Glomerular visceral epithelial cell (primary cell): ENCODE data around the gene CRIP2.

Experiments
- DNase-seq: peaks from one replicate; pipeline ENCODE4 v3.0.0-alpha.2; 2016; ENCODE audit errors: extremely low spot score

CRIP2 gene, protein sequence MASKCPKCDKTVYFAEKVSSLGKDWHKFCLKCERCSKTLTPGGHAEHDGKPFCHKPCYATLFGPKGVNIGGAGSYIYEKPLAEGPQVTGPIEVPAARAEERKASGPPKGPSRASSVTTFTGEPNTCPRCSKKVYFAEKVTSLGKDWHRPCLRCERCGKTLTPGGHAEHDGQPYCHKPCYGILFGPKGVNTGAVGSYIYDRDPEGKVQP

DNA sequence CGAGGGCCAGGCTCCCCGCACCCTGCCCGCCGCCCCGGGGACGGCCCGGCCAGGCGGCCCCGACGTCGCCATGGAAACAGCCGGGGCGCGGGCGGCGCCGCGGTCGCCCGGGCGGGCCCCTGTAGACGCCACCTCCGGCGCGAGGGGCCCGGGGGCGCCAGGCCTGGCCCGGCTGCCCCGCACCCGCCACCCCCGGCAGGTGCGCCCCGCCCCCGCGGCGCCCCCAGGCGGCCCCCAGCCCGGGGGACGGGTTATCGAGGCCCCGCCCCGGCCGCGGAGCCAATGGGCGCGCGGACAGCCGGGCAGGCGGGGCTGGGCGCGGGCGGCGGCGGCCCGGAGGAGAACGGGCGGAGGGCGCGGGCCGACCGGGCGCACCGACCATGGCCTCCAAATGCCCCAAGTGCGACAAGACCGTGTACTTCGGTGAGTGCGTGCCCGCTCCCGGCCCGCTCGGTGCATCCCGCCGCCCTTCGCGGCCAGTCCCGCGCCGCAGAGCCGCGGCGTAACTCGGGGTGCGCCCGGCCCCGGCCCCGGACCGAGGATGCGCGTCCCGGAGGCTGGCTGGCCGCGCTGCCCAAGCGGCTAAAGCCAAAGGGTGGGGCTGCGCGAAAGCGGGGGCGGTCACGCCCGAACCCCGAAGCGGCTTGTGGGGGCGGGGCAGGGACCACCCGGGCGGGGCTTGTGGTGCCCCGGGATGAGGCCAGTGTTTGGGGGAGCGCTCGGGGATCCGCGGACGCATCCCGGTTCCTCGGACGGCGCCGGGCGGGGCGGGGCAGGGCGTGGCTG lies at the start of gene CRIP2:
Gene CRIP2 (plus strand): TSS at position 339 of the 786 bp plus-strand sequence. CDS start 42 bp downstream, at position 381.
- DNase-seq, result peak; percentile 65

DNA sequence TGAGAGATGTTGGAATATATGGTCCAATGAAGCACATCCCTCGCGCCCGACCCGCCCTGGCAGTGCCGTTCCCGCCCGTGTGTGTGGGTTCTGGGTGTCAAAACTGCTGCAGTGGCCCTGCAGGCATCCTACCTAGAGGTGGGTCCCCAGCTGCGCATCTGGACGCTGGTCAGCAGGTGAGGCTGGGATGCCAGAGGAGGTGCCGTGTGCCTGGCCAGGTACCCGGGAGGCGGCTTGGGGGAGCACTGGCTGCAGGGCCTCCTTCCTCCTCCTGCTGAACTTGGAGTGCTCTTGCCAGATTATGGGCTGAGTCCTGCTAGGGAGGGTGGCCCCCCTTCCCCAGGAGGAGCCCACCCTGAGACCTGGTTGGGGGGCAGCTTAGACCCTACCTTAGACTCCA lies 49.8 kb upstream of the CRIP2 start:
- no peak for DNase-seq

DNA sequence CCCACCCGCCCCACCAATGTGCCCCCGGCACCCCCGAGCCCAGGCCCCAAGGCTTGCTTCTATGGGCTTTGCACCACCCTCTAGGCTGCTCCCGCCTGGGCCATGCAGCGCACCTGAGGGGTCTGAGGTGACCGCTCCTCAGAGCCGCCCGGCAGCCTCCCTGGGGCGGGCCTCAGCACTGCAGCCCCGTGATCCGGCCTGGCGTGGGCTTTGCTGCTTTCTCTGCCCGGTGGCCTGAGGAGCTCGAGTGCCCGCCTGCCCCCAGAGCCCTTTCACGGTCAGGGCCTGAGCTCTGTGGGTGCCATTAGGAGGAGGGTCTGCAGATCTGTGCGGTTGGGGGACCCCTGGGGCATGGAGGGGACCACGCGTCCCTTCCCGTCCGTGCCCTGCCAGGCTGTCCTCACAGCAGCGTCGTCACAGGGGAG lies 48.8 kb upstream of the CRIP2 start:
- DNase-seq, result no peak

DNA sequence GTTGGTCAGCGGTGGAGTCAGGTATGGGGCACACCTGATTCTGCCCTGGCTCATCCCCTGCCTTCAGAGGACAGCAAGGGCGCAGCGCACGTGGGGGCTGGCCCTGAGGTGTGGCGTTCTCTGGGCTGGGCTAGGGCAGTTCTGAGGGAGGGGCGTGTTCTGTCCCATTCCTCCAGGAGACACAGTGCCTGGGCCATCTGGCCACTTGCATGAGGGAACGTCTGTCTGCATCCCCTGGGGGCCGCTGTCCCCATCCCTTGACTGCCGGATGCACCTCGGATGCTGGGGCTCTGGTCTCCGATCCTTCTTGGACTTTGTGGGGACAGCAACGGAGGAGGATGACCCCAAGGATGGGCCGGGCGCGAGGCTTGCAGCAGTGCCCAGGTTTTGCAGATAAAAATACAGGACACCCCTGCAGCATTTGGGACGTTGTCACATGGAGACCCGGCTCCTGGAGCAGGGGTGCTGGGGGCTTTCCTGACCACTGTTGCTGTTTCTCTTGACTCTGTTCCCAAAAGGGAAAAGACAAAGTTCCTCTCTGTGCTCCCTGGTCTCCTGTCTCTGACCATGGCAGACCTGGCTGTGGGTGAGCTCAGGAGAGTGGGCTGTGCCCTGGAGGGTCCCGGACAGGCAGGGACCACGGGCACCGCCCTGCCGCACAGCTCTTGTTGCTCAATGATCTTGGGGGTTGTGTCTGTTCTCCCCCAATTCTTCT lies 48.0 kb upstream of the CRIP2 start:
- DNase-seq, result no peak

DNA sequence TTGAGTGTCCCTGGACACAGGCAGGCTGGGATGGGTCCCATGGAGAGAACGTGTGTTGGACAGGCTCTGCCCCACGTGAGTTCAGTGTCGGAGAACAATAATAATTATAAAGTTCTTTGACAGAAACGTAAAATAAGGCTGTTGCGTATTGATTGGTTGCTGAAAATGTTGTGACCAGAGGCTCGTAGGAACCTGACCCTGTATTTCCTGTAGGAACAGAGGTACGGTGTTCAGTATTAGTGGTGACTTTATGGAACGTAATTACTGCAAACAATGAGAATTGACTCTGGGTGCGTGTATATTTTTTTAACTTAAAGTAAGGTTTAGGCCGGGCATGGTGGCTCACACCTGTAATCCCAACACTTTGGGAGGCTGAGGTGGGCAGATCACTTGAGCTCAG lies 47.2 kb upstream of the CRIP2 start:
- DNase-seq, result no peak

DNA sequence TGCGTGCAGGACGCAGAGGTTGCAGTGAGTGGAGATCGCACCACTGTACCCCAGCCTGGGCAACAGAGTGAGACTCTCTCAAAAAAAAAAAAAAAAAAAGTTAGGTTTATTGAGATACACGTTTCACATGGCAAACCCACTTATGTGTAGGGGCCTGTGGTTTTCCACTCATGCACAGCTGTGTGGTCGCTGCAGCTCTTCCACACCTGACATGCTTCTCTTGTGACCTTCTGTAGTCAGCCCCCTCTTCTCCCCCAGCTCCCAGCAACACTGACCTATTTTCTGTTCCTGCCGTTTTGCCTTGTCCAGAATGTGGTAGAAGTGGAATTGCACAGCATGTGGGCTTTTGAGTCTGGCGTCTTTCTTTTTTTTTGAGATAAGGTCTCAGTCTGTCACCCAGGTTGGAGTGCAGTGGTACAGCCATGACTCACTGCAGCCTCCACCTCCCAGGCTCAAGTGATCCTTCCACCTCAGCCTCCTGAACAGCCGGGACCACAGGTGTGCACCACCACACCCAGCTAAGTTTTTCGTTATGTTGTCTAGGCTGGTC lies 46.6 kb upstream of the CRIP2 start:
- no peak for DNase-seq

DNA sequence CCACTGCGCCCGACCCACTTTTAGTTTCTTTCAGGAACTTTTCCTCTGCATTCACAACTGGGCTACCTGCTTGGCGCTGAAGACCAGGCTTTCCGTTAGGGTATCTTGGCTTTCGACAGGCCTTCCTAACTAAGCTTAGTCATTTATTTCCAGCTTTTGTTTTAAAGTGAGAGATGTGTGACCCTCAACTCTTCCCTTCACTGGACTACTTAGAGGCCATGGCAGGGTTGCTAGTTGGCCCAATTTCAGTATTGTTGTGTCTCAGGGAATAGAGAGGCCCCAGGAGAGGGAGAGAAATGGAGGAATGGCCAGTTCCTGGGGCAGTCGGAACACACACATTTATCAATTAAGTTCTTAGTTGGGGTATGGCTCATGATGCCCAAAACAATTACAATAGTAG lies 44.6 kb upstream of the CRIP2 start:
- DNase-seq, result no peak

DNA sequence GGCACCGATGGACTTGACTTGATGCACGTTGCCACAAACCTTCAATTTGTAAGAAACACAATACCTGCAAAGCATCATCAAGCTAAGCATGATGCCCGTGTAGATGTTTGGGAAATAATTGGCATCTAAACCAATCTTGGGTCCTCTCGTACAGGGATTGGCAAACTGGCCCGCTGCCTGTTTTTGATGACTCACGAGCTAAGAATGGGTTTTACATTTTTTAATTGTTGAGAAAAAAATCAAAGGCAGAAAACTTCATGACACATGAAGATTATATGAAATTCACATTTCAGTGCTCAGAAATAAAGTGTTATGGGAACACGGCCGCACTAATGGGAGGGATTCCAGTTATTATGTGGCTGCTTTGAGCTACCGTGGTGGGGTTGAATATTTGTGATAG lies 44.1 kb upstream of the CRIP2 start:
- peak; percentile 75 for DNase-seq

DNA sequence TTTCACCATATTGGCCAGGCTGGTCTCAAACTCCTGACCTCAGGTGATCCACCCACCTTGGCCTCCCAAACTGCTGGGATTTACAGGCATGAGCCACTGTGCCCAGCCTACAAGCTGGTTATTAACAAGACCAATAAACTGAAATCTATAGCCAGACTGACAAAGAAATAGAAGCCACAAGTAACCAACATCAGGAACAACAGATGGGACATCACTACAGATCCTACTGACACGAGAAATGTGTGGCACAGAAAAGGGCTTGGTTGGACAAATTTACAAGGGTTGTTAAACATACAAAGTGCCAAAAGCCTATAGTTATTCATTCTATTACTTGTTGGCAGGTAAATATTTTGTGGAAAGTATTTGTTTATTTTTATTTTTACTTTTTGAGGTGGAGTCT lies 43.4 kb upstream of the CRIP2 start:
- no peak for DNase-seq

DNA sequence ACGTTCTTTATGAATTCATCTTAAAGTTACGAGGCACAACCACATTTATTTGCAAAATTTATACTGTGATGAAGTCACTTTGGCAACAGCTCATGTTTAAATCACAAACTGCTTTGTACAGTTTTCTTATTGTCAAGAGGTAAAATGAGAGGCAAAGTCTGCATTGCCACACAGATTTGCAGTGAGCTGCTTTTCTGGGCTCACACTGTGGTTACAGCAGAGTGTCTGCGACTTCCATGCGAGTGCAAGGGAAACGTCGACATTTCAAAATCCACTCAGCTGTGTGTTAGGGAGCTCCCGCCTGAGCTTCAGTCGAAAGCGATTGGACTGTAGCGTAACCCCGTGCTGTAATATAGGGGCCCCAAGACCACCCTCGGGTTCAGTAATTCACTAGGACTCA lies 42.0 kb upstream of the CRIP2 start:
- no peak for DNase-seq

DNA sequence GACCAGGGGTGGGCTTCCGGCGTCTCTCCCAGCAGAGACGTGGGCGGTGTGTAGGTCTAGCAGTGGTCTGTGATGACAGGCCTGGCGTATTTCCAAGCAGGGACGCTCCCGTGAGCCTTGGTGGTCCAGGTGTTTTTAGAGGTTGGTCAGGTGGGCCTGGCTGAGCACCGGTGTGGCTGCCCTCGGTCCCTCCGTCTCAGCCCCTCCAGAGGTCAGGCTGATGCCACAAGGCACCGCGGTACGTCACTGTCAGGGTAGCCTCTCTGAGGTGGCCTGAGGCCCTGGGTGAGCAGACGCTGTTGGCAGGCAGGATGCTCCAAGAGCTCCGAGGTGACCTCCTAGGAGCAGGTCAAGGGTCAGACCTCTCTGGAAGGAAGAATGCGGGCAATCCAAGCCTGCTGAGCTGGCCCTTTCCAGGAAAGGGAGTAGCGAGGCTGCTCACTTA lies 41.4 kb upstream of the CRIP2 start:
- DNase-seq, result no peak

DNA sequence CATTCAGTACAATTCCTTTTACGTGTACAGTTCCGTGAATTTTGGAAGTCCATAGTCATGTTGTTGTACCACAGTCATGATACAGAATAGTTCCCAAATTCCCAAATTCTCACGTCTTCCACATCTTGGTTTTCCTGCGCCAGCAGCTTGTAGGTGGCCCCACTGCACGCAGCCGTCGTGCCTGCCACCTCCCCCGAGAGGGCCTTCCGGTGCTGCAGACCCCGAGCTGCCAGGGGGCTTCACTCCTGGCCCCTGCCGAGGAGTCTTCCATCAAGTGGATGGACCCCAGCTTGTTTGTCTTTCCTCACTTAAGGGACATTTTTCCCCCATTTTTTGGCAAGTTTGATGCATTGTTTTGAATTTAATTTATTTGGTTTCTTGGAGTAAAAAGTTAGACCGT lies 38.2 kb upstream of the CRIP2 start:
- no peak for DNase-seq

DNA sequence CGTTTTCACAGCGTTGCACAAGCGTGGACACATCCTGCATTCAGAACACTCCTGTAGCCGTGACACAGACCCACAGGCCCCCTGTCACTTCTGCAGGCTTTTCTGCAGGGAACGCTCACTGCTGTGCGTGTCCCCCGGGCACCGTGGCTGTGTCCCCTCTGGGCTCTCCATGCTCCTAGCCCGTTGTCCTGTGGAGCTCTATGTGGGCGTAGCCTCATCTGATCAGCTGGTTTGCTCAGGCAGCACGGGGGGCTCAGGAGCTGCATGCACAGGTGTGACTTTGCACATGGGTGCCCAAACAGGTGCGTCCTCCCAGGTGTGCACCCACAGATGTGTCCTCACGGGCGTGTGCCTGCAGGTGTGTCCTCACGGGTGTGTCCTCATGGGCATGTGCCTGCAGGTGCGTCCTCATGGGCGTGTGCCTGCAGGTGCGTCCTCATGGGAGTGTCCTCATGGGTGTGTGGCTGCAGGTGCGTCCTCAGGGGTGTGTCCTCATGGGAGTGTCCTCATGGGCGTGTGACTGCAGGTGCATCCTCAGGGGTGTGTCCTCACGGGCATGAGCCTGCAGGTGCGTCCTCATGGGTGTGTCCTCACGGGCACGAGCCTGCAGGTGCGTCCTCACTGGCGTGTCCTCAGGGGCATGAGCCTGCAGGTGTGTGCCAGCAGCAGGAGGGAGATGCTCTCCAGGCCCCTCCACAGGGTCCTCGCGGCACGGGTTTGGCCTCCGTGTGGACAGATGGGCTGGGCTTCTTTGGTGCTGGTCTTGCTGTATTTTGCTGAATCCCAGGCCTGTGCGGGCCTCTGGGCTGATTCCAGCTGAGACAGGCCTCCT lies 37.5 kb upstream of the CRIP2 start:
- no peak for DNase-seq

DNA sequence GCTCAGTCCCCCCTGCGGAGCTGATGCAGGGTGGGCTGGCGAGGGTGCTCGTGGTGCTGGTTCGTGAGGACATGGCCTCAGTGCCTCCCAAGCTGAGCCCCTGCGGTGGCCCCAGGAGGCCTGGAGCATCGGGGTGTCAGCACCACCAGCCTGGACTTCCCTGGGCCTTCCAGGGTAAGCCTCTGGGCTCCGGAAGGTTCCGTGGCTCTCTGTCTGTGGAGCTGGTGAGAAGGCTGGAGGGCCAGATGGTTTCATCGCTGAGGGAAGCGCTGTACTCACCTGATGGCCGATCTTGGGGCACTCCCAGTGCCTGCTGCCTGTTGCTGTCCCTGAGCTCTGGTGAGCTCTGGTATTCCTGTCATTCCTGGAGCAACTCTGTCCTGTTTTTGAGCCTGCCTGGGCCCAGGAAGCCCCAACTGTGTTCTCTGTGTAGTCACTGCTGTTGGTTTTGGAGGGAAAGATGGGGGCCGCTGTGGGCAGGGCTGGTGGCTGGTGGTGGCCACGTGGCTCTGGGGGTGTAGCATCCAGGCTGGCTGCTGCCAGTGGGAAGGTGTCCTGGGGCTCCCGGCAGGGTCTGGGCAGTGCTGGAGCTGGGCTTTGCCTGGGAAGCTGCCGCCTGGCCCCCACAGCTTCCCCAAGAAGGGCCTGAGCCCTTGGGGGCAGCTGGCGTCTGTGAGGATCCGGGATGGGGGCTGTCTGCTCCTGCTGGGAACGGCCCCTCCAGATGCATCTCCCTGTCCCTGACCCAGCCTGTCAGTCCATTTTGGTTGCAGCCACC lies 36.7 kb upstream of the CRIP2 start:
- DNase-seq, result no peak

DNA sequence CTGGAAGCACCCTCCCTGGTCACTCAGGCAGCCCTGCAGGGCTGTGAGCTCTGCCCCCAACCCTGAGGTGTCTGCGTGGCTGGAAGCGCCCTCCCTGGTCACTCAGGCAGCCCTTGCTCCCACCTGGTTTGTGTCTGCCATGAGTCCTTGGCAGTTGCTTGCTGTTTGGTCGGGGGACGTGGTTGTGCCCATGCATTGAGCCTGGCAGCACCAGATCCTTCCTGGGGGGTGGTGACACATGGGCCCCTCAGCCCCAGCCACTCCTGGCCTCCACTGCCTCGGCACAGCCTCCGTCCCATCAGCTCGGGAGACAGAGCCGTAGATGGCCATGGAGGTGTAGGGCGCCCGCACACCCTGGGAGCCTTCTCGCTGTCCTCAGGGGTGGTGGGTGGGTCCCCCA lies 35.4 kb upstream of the CRIP2 start:
- no peak for DNase-seq

DNA sequence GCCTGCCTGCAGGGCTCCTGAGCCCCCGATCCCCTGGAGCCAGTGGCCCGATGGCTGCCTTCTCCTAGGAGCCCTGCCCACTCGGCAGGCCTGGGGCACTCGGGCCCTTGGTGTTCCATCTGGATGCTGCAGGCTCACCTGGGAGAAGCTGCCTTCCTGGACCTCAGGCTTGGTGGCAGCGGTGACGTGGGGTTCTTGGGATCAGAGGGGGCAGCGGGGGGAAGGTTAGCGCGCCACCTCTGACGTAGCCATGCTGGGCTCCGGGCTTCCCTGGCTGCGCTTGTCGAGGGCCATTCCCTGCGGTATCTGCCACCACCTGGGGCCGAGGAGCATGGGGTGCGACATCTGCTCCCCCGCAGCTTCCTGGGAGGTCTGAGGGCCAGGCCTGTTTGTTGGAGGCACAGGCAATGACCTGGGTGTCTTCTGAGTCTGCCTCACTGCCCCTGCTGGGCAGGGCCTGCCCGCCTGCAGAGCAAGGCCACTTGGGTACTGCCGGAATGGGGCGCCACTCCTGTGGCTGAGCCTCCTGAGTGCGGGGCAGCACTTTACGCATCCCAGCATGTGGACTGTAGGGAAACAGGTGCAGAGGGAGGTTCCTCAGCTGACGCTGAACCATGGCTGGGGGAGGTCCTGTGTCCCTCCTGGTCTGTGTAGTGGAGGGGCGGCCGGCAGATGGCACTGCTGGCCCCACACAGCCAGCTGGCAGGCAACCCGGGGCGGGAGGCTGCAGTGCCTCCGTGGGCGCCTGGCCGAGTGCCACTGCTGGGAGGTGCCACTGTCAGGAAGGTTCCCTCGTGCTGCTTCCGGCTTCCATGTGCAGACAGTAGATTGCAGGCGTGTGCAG lies 34.7 kb upstream of the CRIP2 start:
- no peak for DNase-seq

DNA sequence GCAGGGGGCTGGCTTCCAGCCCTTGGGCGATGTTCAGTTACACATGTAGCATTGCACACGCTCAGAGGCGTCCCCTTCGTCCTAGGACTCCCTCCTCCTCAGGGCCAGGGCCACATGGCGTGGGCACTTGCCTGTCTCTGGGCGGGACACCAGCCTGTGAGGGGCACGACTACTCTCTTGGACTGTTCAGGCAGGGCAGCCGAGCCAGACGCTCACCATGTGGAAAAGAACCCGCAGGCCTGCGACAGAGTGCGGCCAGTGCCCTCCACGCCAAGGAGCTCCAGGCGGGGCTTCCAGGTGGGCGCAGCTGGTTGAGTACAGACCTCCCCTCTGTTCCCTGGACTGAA lies 34.1 kb upstream of the CRIP2 start:
- DNase-seq, result no peak

DNA sequence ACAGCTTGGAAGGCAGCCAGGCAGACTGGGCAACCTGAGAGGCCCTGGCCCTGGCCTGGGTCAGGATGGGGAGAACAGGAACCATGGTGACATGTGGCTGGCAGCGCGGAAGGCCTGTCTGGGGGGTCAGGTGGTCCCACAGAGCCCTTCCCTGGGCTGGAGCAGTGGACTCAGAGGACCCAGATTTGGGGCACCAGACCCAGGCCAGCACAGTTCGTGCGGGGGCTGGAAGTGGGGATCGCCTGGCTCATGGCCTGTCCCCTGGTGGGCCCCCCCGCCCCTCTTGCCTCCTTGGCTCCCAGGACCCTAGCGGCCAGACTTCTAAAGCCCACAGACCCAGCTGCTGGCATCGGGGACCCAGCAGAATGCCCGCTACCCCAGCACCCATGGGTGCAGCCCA lies 33.6 kb upstream of the CRIP2 start:
- no peak for DNase-seq

DNA sequence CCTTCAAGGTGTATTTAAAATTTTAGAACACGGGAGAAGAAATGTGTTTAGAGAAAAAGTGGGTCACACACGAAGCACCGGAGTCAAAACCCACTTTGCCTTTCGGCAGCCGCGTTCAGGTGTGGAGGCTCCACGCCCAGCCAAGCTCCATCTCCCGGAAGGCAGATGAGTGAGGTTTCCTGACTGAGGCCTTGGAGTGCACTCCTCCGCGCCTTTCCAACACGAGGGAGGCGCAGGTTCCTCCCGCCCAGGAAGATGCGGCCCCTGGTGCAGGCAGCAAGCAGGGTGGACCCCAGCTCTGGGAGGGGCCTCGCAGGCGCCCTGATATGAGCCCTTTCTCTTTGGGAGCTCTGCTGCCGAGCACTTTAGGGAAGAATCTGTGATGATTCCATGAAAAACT lies 32.5 kb upstream of the CRIP2 start:
- DNase-seq, result no peak

DNA sequence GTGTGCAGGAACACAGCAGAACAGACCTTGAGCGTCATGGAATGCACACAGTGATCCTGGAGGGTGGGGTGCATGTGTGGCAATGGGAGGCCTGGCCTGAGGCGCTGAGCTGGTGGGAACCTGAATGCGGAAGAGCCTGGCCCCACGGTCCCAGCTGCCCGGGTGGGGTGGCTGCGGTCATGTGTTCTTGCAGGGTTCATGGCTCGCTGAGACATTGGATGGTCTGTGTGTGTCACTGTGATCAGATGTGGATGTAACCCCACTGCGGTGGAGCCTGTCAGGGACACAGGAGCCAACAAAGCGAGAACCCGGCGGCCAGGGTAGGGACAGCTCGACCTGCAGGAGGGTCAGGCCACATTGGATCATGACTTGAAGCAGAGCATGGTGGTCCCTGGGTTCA lies 31.8 kb upstream of the CRIP2 start:
- DNase-seq, result no peak
